H9 (cell line): ENCODE measurements around the gene PON1. TPM values are rescaled to one million over a fixed set of nuclear protein-coding genes. Genes with fewer than 3 reads are reported as not detected.

Source experiments
- DNase-seq: peaks from one replicate; pipeline ENCODE4 v3.0.0-alpha.2; 2017
- H2AFZ ChIP-seq: one replicate; pipeline ENCODE4 v1.6.1; 2013; ENCODE audit warnings: mild to moderate bottlenecking, low read length, control low read depth, moderate library complexity
- H2AK5ac ChIP-seq: 2 replicates; pipeline ENCODE4 v1.6.1; 2013; ENCODE audit warnings: low read length, control low read depth, mixed read lengths; ENCODE audit not compliant: insufficient read length
- H2BK120ac ChIP-seq: one replicate; pipeline ENCODE4 v1.6.1; 2013; ENCODE audit warnings: low read depth, mild to moderate bottlenecking, low read length, control low read depth, inconsistent platforms; ENCODE audit not compliant: poor library complexity, severe bottlenecking
- H2BK12ac ChIP-seq: 2 replicates; pipeline ENCODE4 v1.6.1; 2013; ENCODE audit warnings: low read length, control low read depth, mixed read lengths, low read depth; ENCODE audit not compliant: insufficient read length
- H2BK15ac ChIP-seq: 2 replicates; pipeline ENCODE4 v1.6.1; 2013; ENCODE audit warnings: low read depth, low read length, control low read depth
- H2BK20ac ChIP-seq: one replicate; pipeline ENCODE4 v1.6.1; 2013; ENCODE audit warnings: low read depth, mild to moderate bottlenecking, low read length, control low read depth, inconsistent platforms; ENCODE audit not compliant: poor library complexity, severe bottlenecking
- H2BK5ac ChIP-seq: 2 replicates; pipeline ENCODE4 v1.6.1; 2013; ENCODE audit warnings: low read length, control low read depth, mixed read lengths; ENCODE audit not compliant: insufficient read length
- H3K14ac ChIP-seq: 2 replicates; pipeline ENCODE4 v1.6.1; 2013; ENCODE audit warnings: low read length, control low read depth; ENCODE audit not compliant: insufficient read depth
- H3K18ac ChIP-seq: 2 replicates; pipeline ENCODE4 v1.6.1; 2013; ENCODE audit warnings: low read depth, mild to moderate bottlenecking, mixed read lengths, low read length, control low read depth; ENCODE audit not compliant: insufficient read length
- H3K23ac ChIP-seq: 2 replicates; pipeline ENCODE4 v1.6.1; 2013; ENCODE audit warnings: low read length, control low read depth, mixed read lengths, low read depth; ENCODE audit not compliant: insufficient read length
- H3K23me2 ChIP-seq: 2 replicates; pipeline ENCODE4 v1.6.1; 2013; ENCODE audit warnings: low read depth, mild to moderate bottlenecking, mixed read lengths, low read length, control low read depth; ENCODE audit not compliant: insufficient read length, poor library complexity, severe bottlenecking
- H3K27ac ChIP-seq: 2 replicates; pipeline ENCODE4 v1.5.1; 2013; ENCODE audit warnings: low read length, control low read depth, mixed read lengths, low read depth; ENCODE audit not compliant: insufficient read length
- H3K27me3 ChIP-seq: 2 replicates; pipeline ENCODE4 v1.6.1; 2013; ENCODE audit warnings: low read length, control low read depth, inconsistent platforms; ENCODE audit not compliant: insufficient read depth
- H3K4ac ChIP-seq: 2 replicates; pipeline ENCODE4 v1.6.1; 2013; ENCODE audit warnings: low read depth, mild to moderate bottlenecking, control low read depth, inconsistent platforms, low read length, moderate library complexity
- H3K4me1 ChIP-seq: 2 replicates; pipeline ENCODE4 v1.6.1; 2013; ENCODE audit warnings: low read length, control low read depth, inconsistent platforms; ENCODE audit not compliant: insufficient read depth
- H3K4me2 ChIP-seq: 2 replicates; pipeline ENCODE4 v1.6.1; 2013; ENCODE audit warnings: low read length, control low read depth, mixed read lengths; ENCODE audit not compliant: insufficient read length, insufficient read depth
- H3K56ac ChIP-seq: 2 replicates; pipeline ENCODE4 v1.6.1; 2013; ENCODE audit warnings: low read depth, mild to moderate bottlenecking, mixed read lengths, low read length, control low read depth; ENCODE audit not compliant: insufficient read length
- H3K79me1 ChIP-seq: 2 replicates; pipeline ENCODE4 v1.6.1; 2013; ENCODE audit warnings: low read depth, mild to moderate bottlenecking, moderate library complexity, low read length, control low read depth, inconsistent platforms; ENCODE audit not compliant: insufficient read depth, poor library complexity, severe bottlenecking
- H3K79me2 ChIP-seq: 2 replicates; pipeline ENCODE4 v1.6.1; 2013; ENCODE audit warnings: low read length, control low read depth, inconsistent platforms; ENCODE audit not compliant: insufficient read depth
- H3K9ac ChIP-seq: 2 replicates; pipeline ENCODE4 v1.6.1; 2013; ENCODE audit warnings: low read length, control low read depth, mixed read lengths; ENCODE audit not compliant: insufficient read length; ENCODE audit errors: extremely low read depth
- H3K9me3 ChIP-seq: one replicate; pipeline ENCODE4 v1.6.1; 2013; ENCODE audit warnings: low read depth, low read length, inconsistent platforms; ENCODE audit not compliant: control insufficient read depth
- H3T11ph ChIP-seq: one replicate; pipeline ENCODE4 v1.6.1; 2013; ENCODE audit warnings: mild to moderate bottlenecking, low read length, control low read depth, inconsistent platforms
- H4K20me1 ChIP-seq: one replicate; pipeline ENCODE4 v1.6.1; 2013; ENCODE audit not compliant: control insufficient read depth, insufficient read length, insufficient read depth
- H4K5ac ChIP-seq: 2 replicates; pipeline ENCODE4 v1.6.1; 2013; ENCODE audit warnings: low read depth, mild to moderate bottlenecking, mixed read lengths, low read length, control low read depth; ENCODE audit not compliant: insufficient read length
- H4K8ac ChIP-seq: replicated peaks from 2 replicates; pipeline ENCODE4 v1.6.1; 2013; ENCODE audit warnings: low read length, control low read depth, mixed read lengths, low read depth; ENCODE audit not compliant: insufficient read length
- H4K91ac ChIP-seq: 2 replicates; pipeline ENCODE4 v1.6.1; 2013; ENCODE audit warnings: low read depth, mild to moderate bottlenecking, moderate library complexity, mixed read lengths, low read length, control low read depth; ENCODE audit not compliant: insufficient read length
- H3K27ac Mint-ChIP-seq, 3 experiments: 2 replicates in 2 of 3; 3 replicates in 1 of 3; pipeline ENCODE4 v1.8.0; 2020 to 2021; ENCODE audit warnings: mixed read lengths in 3 of 3, mild to moderate bottlenecking in 1 of 3, moderate library complexity in 1 of 3
- H3K27me3 Mint-ChIP-seq: 2 replicates; pipeline ENCODE4 v1.8.0; 2021; ENCODE audit warnings: low read depth, mild to moderate bottlenecking, moderate library complexity, mixed read lengths
- H3K36me3 Mint-ChIP-seq, 3 experiments: 2 replicates in 2 of 3; 3 replicates in 1 of 3; pipeline ENCODE4 v1.8.0; 2020 to 2021; ENCODE audit warnings: low read depth in 3 of 3, mixed read lengths in 3 of 3; ENCODE audit not compliant: insufficient read depth in 1 of 3
- H3K4me1 Mint-ChIP-seq, 2 experiments: 2 replicates each; pipeline ENCODE4 v1.8.0; 2020; ENCODE audit warnings: mixed read lengths in 2 of 2
- H3K4me3 Mint-ChIP-seq, 2 experiments: 2 replicates in 1 of 2; 3 replicates in 1 of 2; pipeline ENCODE4 v1.8.0; 2020 to 2021; ENCODE audit warnings: mild to moderate bottlenecking in 2 of 2, mixed read lengths in 2 of 2, moderate library complexity in 1 of 2
- H3K9me3 Mint-ChIP-seq, 2 experiments: 2 replicates in 1 of 2; 3 replicates in 1 of 2; pipeline ENCODE4 v1.8.0; 2020; ENCODE audit warnings: mild to moderate bottlenecking in 2 of 2, mixed read lengths in 2 of 2, moderate library complexity in 1 of 2
- WGBS: extraction: QIAGEN DNeasy Blood & Tissue Kit; methylation state at CpG from one replicate; pipeline ENCODE4 v1.1.7; 2013; ENCODE audit warnings: missing lambda C conversion rate, low lambda C conversion rate, mixed read lengths; ENCODE audit not compliant: insufficient read length; ENCODE audit errors: extremely low coverage; 5-methylcytosine and 5-hydroxymethylcytosine counted together
- total RNA-seq: library from RNA; stranded (reverse); gene quantifications from 2 replicates; pipeline ENCODE4 v1.2.1, GENCODE V29; 2021
- TF ChIP-seq, protein P1 (sequence below): fragments of 200-600 bp; sonication (generic); conservative IDR thresholded peaks from 3 replicates; pipeline ENCODE4 v1.8.0; 2021; ENCODE audit warnings: antibody characterized with exemption, mild to moderate bottlenecking

The PON1 gene
- total RNA-seq, 1 experiment from 2014 or later, result 0.90 TPM

DNA sequence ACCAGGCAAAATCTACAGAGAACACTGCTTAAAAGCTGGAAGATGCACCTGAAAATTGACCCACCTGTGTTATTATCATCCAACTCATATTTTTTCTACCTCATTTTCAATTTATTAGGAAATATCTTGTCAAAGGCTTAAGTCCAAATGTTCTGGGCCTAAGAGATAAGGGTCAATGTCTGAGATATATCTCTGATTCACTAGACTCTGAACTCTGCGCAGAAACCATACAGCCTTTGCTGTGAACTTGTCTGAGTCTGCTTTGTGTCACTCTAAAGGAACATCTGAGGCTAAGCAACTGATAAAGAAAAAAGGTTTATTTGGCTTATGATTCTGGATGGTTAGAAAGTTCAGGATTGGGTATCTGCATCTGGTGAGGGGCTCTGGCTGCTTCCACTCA lies 3.7 kb downstream of the PON1 start:
- WGBS, result no CpG with 5 or more reads among the region's 1 CpG
- H3K4me1 Mint-ChIP-seq, result peaks cover 11 to 20% of the 10 kb centered on the region in 2 experiments
- peaks cover 3% of the 10 kb centered on the region for H3K23me2 ChIP-seq
- no peak overlapping the region for H4K8ac ChIP-seq
- no peak overlapping the region for H3T11ph ChIP-seq
- H3K79me1 ChIP-seq, result no peaks in the 10 kb centered on the region
- H3K27ac ChIP-seq, result no peak overlapping the region
- no peak overlapping the region for H2AK5ac ChIP-seq
- H4K91ac ChIP-seq, result no peak overlapping the region
- no peak overlapping the region for H3K23ac ChIP-seq
- H4K20me1 ChIP-seq, result no peaks in the 10 kb centered on the region
- no peak overlapping the region for H2AFZ ChIP-seq
- no peak overlapping the region for H2BK5ac ChIP-seq
- no peaks in the 10 kb centered on the region for H3K9me3 Mint-ChIP-seq
- no peak overlapping the region for H2BK20ac ChIP-seq
- H3K27ac Mint-ChIP-seq, result no peak overlapping the region
- H3K4me3 Mint-ChIP-seq, result no peak overlapping the region
- TF ChIP-seq, protein P1, sequence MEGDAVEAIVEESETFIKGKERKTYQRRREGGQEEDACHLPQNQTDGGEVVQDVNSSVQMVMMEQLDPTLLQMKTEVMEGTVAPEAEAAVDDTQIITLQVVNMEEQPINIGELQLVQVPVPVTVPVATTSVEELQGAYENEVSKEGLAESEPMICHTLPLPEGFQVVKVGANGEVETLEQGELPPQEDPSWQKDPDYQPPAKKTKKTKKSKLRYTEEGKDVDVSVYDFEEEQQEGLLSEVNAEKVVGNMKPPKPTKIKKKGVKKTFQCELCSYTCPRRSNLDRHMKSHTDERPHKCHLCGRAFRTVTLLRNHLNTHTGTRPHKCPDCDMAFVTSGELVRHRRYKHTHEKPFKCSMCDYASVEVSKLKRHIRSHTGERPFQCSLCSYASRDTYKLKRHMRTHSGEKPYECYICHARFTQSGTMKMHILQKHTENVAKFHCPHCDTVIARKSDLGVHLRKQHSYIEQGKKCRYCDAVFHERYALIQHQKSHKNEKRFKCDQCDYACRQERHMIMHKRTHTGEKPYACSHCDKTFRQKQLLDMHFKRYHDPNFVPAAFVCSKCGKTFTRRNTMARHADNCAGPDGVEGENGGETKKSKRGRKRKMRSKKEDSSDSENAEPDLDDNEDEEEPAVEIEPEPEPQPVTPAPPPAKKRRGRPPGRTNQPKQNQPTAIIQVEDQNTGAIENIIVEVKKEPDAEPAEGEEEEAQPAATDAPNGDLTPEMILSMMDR, result no peak
- no peak overlapping the region for H2BK12ac ChIP-seq
- H3K18ac ChIP-seq, result no peak overlapping the region
- H3K4me2 ChIP-seq, result no peak overlapping the region
- H3K4me1 ChIP-seq, result no peaks in the 10 kb centered on the region
- H3K79me2 ChIP-seq, result no peaks in the 10 kb centered on the region
- no peaks in the 10 kb centered on the region for H3K9me3 ChIP-seq
- DNase-seq, result no peak
- H4K5ac ChIP-seq, result no peak overlapping the region
- H2BK15ac ChIP-seq, result no peak overlapping the region
- H3K36me3 Mint-ChIP-seq, result no peaks in the 10 kb centered on the region
- no peak overlapping the region for H2BK120ac ChIP-seq
- H3K56ac ChIP-seq, result no peak overlapping the region
- no peak overlapping the region for H3K14ac ChIP-seq
- no peak overlapping the region for H3K9ac ChIP-seq
- H3K4ac ChIP-seq, result no peak overlapping the region
- H3K27me3 Mint-ChIP-seq, result peaks cover 23% of the 10 kb centered on the region
- peaks cover 2% of the 10 kb centered on the region; the same call in 1 of the 2 replicates for H3K27me3 ChIP-seq
